AG09309 (cell line): Measurements from ENCODE around the gene TLR5.

ENCODE experiments used
- DNase-seq: peaks from one replicate; pipeline ENCODE4 v3.0.0-alpha.2; 2010; ENCODE audit warnings: low read depth
- H3K4me3 ChIP-seq: 2 replicates; pipeline ENCODE4 v1.5.1; 2011; ENCODE audit warnings: mild to moderate bottlenecking, low read depth, low read length, moderate library complexity; ENCODE audit not compliant: control insufficient read depth
- CTCF ChIP-seq: IDR thresholded peaks from 2 replicates; pipeline ENCODE4 v1.5.1; 2011; ENCODE audit warnings: mild to moderate bottlenecking, low read depth, low read length, inconsistent platforms; ENCODE audit not compliant: insufficient read depth, control insufficient read depth; ENCODE audit errors: missing control alignments

TLR5 gene

GRCh38 chr1:223118418-223118817, 24.6 kb downstream of the TLR5 start:
- TF ChIP-seq CTCF: no peak
- H3K4me3 ChIP-seq: no peak overlapping the region
- no peak for DNase-seq

- no peak for DNase-seq
- no peak for TF ChIP-seq CTCF
- no peak overlapping the region for H3K4me3 ChIP-seq
Observed at GRCh38 chr1:223116950-223117349, 26.1 kb downstream of the TLR5 start.

GRCh38 chr1:223114871-223115270, 28.2 kb downstream of the TLR5 start:
- TF ChIP-seq CTCF: no peak
- no peak for DNase-seq

GRCh38 chr1:223110952-223111351, 32.1 kb downstream of the TLR5 start:
- H3K4me3 ChIP-seq: no peak overlapping the region
- no peak for TF ChIP-seq CTCF
- no peak for DNase-seq

More at GRCh38 chr1:223114871-223115270, 28.2 kb downstream of the TLR5 start:
- no peak overlapping the region for H3K4me3 ChIP-seq

GRCh38 chr1:223109581-223110026, 33.4 kb downstream of the TLR5 start:
- no peak for TF ChIP-seq CTCF
- no peak for DNase-seq
- no peak overlapping the region for H3K4me3 ChIP-seq

- no peak overlapping the region for H3K4me3 ChIP-seq
- TF ChIP-seq CTCF: no peak
- DNase-seq: no peak
Observed at GRCh38 chr1:223106856-223107255, 36.2 kb downstream of the TLR5 start.

GRCh38 chr1:223105568-223105967, 37.5 kb downstream of the TLR5 start:
- TF ChIP-seq CTCF: no peak
- DNase-seq: no peak
- H3K4me3 ChIP-seq: no peak overlapping the region
